B cell (primary cell): ENCODE measurements around the gene QSOX1.

Experiments
- CTCF ChIP-seq: fragments of 200-600 bp; IDR thresholded peaks from one replicate; pipeline ENCODE4 v1.8.0; 2022; ENCODE audit warnings: antibody characterized with exemption, mild to moderate bottlenecking
- EZH2 ChIP-seq: IDR thresholded peaks from 2 replicates; pipeline ENCODE4 v1.6.1; 2012; ENCODE audit warnings: borderline replicate concordance, low read depth, mild to moderate bottlenecking, moderate library complexity, low read length; ENCODE audit not compliant: insufficient read depth, poor library complexity, severe bottlenecking

DNA sequence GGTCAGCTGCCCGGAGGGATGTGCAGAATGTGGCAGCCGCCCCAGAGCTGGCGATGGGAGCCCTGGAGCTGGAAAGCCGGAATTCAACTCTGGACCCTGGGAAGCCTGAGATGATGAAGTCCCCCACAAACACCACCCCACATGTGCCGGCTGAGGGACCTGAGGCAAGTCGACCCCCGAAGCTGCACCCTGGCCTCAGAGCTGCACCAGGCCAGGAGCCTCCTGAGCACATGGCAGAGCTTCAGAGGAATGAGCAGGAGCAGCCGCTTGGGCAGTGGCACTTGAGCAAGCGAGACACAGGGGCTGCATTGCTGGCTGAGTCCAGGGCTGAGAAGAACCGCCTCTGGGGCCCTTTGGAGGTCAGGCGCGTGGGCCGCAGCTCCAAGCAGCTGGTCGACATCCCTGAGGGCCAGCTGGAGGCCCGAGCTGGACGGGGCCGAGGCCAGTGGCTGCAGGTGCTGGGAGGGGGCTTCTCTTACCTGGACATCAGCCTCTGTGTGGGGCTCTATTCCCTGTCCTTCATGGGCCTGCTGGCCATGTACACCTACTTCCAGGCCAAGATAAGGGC lies 41.9 kb downstream of the QSOX1 start:
- no peak for TF ChIP-seq CTCF
- no peak for TF ChIP-seq EZH2
